EH (cell line): ENCODE results near the gene ISL1.

ENCODE experiments used
- DNase-seq: peaks from one replicate; pipeline ENCODE4 v3.0.0-alpha.2; 2015; ENCODE audit warnings: low read depth

ISL1 gene

GRCh38 chr5:51386916-51387883 is 4.0 kb downstream of the ISL1 start:
- peak; percentile 12 for DNase-seq

GRCh38 chr5:51387884-51388275 is 4.6 kb downstream of the ISL1 start:
- DNase-seq = no peak

- no peak for DNase-seq
These were observed 5.4 kb downstream of the ISL1 start for GRCh38 chr5:51388488-51389287.

- DNase-seq = no peak
These were observed 6.0 kb downstream of the ISL1 start for GRCh38 chr5:51389288-51389576.

- DNase-seq = peak; percentile 56
These were observed 6.6 kb downstream of the ISL1 start for GRCh38 chr5:51389577-51390463.

GRCh38 chr5:51391175-51391574 is 7.9 kb downstream of the ISL1 start:
- DNase-seq = no peak

GRCh38 chr5:51392689-51393199 is 9.5 kb downstream of the ISL1 start:
- no peak for DNase-seq

- no peak for DNase-seq
These were observed 11.4 kb downstream of the ISL1 start for GRCh38 chr5:51394609-51395008.

- DNase-seq = no peak
These were observed 12.0 kb downstream of the ISL1 start for GRCh38 chr5:51395245-51395644.

GRCh38 chr5:51395666-51396356 is 12.6 kb downstream of the ISL1 start:
- no peak for DNase-seq

GRCh38 chr5:51396797-51397196 is 13.5 kb downstream of the ISL1 start:
- DNase-seq = peak; percentile 40

GRCh38 chr5:51397996-51398395 is 14.7 kb downstream of the ISL1 start:
- DNase-seq = no peak

- no peak for DNase-seq
These were observed 15.8 kb downstream of the ISL1 start for GRCh38 chr5:51398875-51399642.

GRCh38 chr5:51399643-51400006 is 16.4 kb downstream of the ISL1 start:
- no peak for DNase-seq

- no peak for DNase-seq
These were observed 21.0 kb downstream of the ISL1 start for GRCh38 chr5:51404255-51404654.

GRCh38 chr5:51411921-51412325 is 28.7 kb downstream of the ISL1 start:
- no peak for DNase-seq

GRCh38 chr5:51414516-51414915 is 31.3 kb downstream of the ISL1 start:
- no peak for DNase-seq

- peak; percentile 20 for DNase-seq
These were observed 32.9 kb downstream of the ISL1 start for GRCh38 chr5:51416149-51416548.

- no peak for DNase-seq
These were observed 49.9 kb downstream of the ISL1 start for GRCh38 chr5:51433052-51433710.

- no peak for DNase-seq
These were observed 56.0 kb downstream of the ISL1 start for GRCh38 chr5:51439232-51439631.
